HepG2 (cell line): ENCODE results near the gene PLSCR5. TPM values are rescaled to one million over a fixed set of nuclear protein-coding genes. Genes with fewer than 3 reads are reported as not detected.
A peak's percentile ranks its signal among the peaks of the same experiment; 100 is the strongest.

Experiments
- AGO2 ChIP-seq: fragments of 200-400 bp; formaldehyde crosslinking; optimal IDR thresholded peaks from 2 replicates; pipeline ENCODE3; 2017; ENCODE audit warnings: mild to moderate bottlenecking, low read depth, low read length, moderate library complexity
- FOXJ3 ChIP-seq: sonication (generic); formaldehyde crosslinking; IDR thresholded peaks from 2 replicates; pipeline ENCODE4 v1.4.0; 2020; ENCODE audit warnings: missing genetic modification reagents, mild to moderate bottlenecking, borderline replicate concordance
- GFI1 ChIP-seq: sonication (generic); formaldehyde crosslinking; IDR thresholded peaks from 2 replicates; pipeline ENCODE4 v1.5.0; 2020; ENCODE audit warnings: missing genetic modification reagents, mild to moderate bottlenecking, borderline replicate concordance
- JARID2 ChIP-seq: sonication (generic); formaldehyde crosslinking; IDR thresholded peaks from 2 replicates; pipeline ENCODE4 v1.8.1; 2023; ENCODE audit warnings: missing genetic modification reagents, inconsistent platforms; ENCODE audit not compliant: insufficient replicate concordance
- JUND ChIP-seq: sonication (generic); formaldehyde crosslinking; IDR thresholded peaks from 2 replicates; pipeline ENCODE4 v1.8.0; 2022; ENCODE audit warnings: mild to moderate bottlenecking, missing genetic modification reagents
- KDM5B ChIP-seq: sonication (generic); formaldehyde crosslinking; IDR thresholded peaks from 2 replicates; pipeline ENCODE4 v1.4.0; 2020; ENCODE audit warnings: missing genetic modification reagents, mild to moderate bottlenecking, borderline replicate concordance
- KLF9 ChIP-seq: IDR thresholded peaks from 2 replicates; pipeline ENCODE4 v1.6.1; 2016; ENCODE audit warnings: low read depth
- MATR3 ChIP-seq: sonication (generic); formaldehyde crosslinking; IDR thresholded peaks from 2 replicates; pipeline ENCODE4 v1.4.0; 2020; ENCODE audit warnings: missing genetic modification reagents
- NCOA2 ChIP-seq: sonication (generic); formaldehyde crosslinking; IDR thresholded peaks from 2 replicates; pipeline ENCODE4 v1.8.0; 2022; ENCODE audit warnings: inconsistent platforms
- PRDM10 ChIP-seq: sonication (generic); formaldehyde crosslinking; IDR thresholded peaks from 2 replicates; pipeline ENCODE4 v1.4.0; 2020; ENCODE audit warnings: low read depth, missing genetic modification reagents
- SP2 ChIP-seq: sonication (generic); formaldehyde crosslinking; IDR thresholded peaks from 2 replicates; pipeline ENCODE4 v1.5.1; 2020; ENCODE audit warnings: mild to moderate bottlenecking, missing genetic modification reagents
- ZBTB8A ChIP-seq: sonication (generic); formaldehyde crosslinking; IDR thresholded peaks from 2 replicates; pipeline ENCODE4 v1.4.0; 2020; ENCODE audit warnings: mild to moderate bottlenecking, low read depth, missing genetic modification reagents, borderline replicate concordance
- ZNF230 ChIP-seq: sonication (generic); formaldehyde crosslinking; IDR thresholded peaks from 2 replicates; pipeline ENCODE4 v1.4.0; 2020; ENCODE audit warnings: mild to moderate bottlenecking, missing genetic modification reagents
- ZNF234 ChIP-seq: sonication (generic); formaldehyde crosslinking; conservative IDR thresholded peaks from 2 replicates; pipeline ENCODE4 v1.5.1; 2020; ENCODE audit warnings: mild to moderate bottlenecking, missing genetic modification reagents
- ZNF33B ChIP-seq: sonication (generic); formaldehyde crosslinking; IDR thresholded peaks from 2 replicates; pipeline ENCODE4 v1.5.1; 2020; ENCODE audit warnings: mild to moderate bottlenecking, missing genetic modification reagents
- ZNF558 ChIP-seq: sonication (generic); formaldehyde crosslinking; IDR thresholded peaks from 2 replicates; pipeline ENCODE4 v1.9.0; 2022; ENCODE audit warnings: mild to moderate bottlenecking, missing genetic modification reagents, borderline replicate concordance
- ZNF609 ChIP-seq: sonication (generic); formaldehyde crosslinking; IDR thresholded peaks from 2 replicates; pipeline ENCODE4 v1.4.0; 2020; ENCODE audit warnings: mild to moderate bottlenecking, missing genetic modification reagents, borderline replicate concordance
- ZNF792 ChIP-seq: IDR thresholded peaks from 2 replicates; pipeline ENCODE4 v1.6.1; 2016
- ZNF83 ChIP-seq: sonication (generic); formaldehyde crosslinking; IDR thresholded peaks from 2 replicates; pipeline ENCODE4 v1.4.0; 2020; ENCODE audit warnings: missing genetic modification reagents, mild to moderate bottlenecking, borderline replicate concordance
- ZSCAN12 ChIP-seq: sonication (generic); formaldehyde crosslinking; IDR thresholded peaks from 2 replicates; pipeline ENCODE4 v1.9.0; 2021; ENCODE audit warnings: mild to moderate bottlenecking, missing genetic modification reagents
- polyA plus RNA-seq, 8 experiments: library from polyadenylated mRNA; depleted of rRNA in 3 of 8; stranded (reverse) in 7 of 8; unstranded in 1 of 8; fragments of >200 nt; fragmentation: Illumina TruSeq in 4 of 8; extraction: Trizol in 4 of 8; gene quantifications; 2 replicates each; pipeline versions ENCODE4 v1.2.1 to v1.2.3, GENCODE V29; 2011 to 2016; ENCODE audit warnings: low read depth in 4 of 8, missing spikeins in 1 of 8, mixed read lengths in 1 of 8; ENCODE audit not compliant: insufficient read depth in 1 of 8
- total RNA-seq, 5 experiments: library from RNA; depleted of rRNA; stranded (reverse); fragments of >200 nt; fragmentation: Illumina TruSeq; extraction: Trizol; gene quantifications; 2 replicates each; pipeline ENCODE4 v1.2.3, GENCODE V29; 2016; ENCODE audit warnings: low read depth in 1 of 5

Gene PLSCR5
- total and polyA plus RNA-seq, 2 of the 13 experiments (the other 11 are each of a cell fraction or from before 2014, with no cell fraction given), result 0.50 TPM; not detected in 1

DNA sequence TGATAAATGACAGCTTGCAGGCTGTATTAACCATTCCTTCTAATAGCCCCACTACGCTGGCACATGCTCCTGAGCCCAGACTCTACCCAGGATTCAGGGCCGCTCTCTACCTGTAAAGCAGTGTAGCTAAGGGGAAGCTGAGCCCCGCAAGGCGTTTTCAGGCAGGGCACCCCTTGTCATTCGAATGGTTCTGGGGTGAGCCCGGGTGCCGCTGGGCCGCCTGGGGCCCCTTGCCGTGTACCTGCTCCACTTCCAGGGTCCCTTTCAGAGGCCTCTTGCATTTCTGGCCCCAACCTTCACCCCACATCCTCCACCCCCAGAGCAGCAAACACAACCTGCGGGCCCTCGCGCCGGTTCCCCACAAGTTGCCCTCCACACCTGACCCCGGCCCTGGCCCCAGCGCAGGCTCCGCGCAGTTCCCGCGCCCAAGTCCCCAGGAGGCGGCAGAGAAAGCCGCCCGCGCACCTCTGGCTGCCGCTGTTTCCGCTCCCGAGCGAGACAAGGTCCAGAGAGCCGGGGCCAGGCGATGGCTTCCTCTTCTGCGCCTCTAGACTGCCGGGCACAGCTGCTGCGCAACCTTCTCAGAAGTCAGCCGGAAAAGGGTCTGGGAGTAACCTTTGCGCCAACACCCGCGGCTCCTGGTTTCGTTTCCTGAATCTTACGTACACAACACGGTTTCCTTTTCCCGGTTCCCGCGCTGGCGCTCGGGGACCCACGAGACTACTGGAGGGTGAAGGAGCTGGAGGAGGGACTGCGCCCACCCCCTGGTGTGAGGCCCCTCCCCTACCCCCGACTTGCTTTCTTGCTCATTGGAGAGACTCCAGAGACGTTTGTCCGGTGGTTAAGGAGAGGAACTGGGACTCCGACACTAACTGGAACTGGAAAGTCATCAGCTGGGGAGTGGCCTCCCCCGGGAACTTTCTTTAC lies 60.9 kb downstream of the PLSCR5 start, which contains the start of gene PLSCR1 (continued):
- peak; percentile 46; the same call in 1 of the 2 replicates for TF ChIP-seq GFI1
- no peak for TF ChIP-seq FOXJ3
- TF ChIP-seq ZNF83 (CRISPR knock-in tag), result no peak
- TF ChIP-seq ZSCAN12 (CRISPR knock-in tag), result no peak
- TF ChIP-seq ZNF792 (CRISPR knock-in tag), result no peak
- no peak for TF ChIP-seq ZNF230
- no peak for TF ChIP-seq ZNF558
- peak; percentile 53 for TF ChIP-seq AGO2
- no peak for TF ChIP-seq MATR3
- TF ChIP-seq KLF9 (CRISPR knock-in tag), result peak; percentile 48; the same call in 1 of the 2 replicates
- 0 out of 2 replicates have a peak, but pooled peaks have one; percentile 28 for TF ChIP-seq SP2
- TF ChIP-seq NCOA2 (CRISPR knock-in tag), result peak; percentile 54; the same call in 1 of the 2 replicates
- peak; percentile 82 for TF ChIP-seq KDM5B
- TF ChIP-seq ZNF609, result no peak
- TF ChIP-seq JARID2 (CRISPR knock-in tag), result no peak
- no peak for TF ChIP-seq ZNF234
- no peak for TF ChIP-seq PRDM10 (CRISPR knock-in tag)
- no peak for TF ChIP-seq ZNF33B
- TF ChIP-seq ZBTB8A (CRISPR knock-in tag), result no peak
- TF ChIP-seq JUND, result no peak
